ENCODE data around the gene GRM8. TPM values are rescaled to one million over a fixed set of nuclear protein-coding genes. Genes with fewer than 3 reads are reported as not detected.

Gene GRM8
- total RNA-seq, 1 donor from 2014 or later: 8.1 TPM

DNA sequence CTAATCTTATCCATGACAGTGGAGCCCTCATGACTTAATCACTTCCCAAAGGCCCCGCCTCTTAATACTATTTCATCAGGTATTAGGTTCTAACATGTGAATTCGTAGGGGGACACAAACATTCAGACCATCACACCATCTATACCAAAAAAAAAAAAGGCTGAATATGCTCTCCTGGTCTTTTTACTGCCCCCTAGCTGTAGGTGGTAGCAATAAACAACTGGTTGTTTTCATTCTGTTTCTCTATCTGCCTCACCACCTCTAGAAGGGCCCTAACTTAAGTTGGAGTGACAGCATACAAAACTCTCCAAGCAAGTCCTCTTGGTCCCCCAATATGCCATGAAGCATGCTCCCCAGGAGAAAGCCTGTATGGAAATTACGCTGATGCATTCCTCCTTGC is 94.1 kb downstream of the GRM8 start:
- TF ChIP-seq, protein P1, sequence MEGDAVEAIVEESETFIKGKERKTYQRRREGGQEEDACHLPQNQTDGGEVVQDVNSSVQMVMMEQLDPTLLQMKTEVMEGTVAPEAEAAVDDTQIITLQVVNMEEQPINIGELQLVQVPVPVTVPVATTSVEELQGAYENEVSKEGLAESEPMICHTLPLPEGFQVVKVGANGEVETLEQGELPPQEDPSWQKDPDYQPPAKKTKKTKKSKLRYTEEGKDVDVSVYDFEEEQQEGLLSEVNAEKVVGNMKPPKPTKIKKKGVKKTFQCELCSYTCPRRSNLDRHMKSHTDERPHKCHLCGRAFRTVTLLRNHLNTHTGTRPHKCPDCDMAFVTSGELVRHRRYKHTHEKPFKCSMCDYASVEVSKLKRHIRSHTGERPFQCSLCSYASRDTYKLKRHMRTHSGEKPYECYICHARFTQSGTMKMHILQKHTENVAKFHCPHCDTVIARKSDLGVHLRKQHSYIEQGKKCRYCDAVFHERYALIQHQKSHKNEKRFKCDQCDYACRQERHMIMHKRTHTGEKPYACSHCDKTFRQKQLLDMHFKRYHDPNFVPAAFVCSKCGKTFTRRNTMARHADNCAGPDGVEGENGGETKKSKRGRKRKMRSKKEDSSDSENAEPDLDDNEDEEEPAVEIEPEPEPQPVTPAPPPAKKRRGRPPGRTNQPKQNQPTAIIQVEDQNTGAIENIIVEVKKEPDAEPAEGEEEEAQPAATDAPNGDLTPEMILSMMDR (conservative IDR thresholded peaks at IDR 0.05): peak; percentile 58
- Mint-ChIP-seq H3K9me3 (no peaks in the 10 kb centered on the region), H3K27ac (no peak overlapping the region), H3K4me1 (ENCODE audit: unreplicated experiment) (no peaks in the 10 kb centered on the region), H3K36me3 (no peaks in the 10 kb centered on the region), H3K27me3 (peaks cover 4% of the 10 kb centered on the region), H3K4me3 (no peak overlapping the region)
- no peak for DNase-seq (ENCODE audit: extremely low spot score, unreplicated experiment)

DNA sequence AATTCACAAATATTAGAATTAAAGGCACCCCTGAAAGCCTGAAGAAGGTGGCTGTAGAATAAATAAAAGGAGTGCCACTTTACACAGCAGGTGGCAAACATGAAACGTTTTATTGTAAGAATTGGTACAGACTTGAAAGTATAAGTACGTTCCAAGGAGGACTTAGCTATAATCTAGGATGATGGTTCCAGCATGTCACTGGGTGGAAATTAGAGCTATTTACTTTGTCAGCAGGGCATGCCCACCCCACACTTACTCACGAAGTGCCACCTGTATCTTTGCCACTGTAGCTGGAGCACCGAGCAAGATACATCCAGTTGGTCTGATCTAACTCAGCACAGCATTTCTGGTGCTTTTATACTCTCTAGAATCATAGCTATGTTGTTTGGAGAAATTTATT is 97.8 kb downstream of the GRM8 start:
- Mint-ChIP-seq H3K9me3 (no peaks in the 10 kb centered on the region), H3K4me1 (ENCODE audit: unreplicated experiment) (peaks cover 5% of the 10 kb centered on the region), H3K27me3 (peaks cover 4% of the 10 kb centered on the region), H3K4me3 (no peak overlapping the region), H3K27ac (no peak overlapping the region), H3K36me3 (no peaks in the 10 kb centered on the region)
- TF ChIP-seq, protein P1 (conservative IDR thresholded peaks at IDR 0.05): no peak
- DNase-seq (ENCODE audit: extremely low spot score, unreplicated experiment): no peak

DNA sequence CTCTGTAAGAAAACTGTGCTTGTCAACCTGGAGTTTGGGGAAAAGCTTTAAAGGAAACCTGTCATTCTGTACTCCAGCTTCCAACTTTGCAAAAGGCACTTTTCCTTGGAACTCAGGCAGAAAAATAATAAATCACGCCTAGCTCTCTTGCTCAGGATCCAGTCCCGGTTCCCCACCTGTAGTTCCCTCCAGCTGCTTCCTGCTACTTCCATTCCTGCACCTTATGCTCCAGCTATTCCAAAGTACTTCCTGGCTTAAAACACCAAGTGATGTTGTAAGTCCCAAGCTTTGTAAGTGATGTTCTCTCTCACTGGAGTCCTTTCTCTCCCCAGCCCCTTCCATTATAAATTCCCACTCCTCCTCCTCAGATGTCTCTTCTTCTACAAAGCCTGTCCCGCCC is 98.6 kb downstream of the GRM8 start:
- TF ChIP-seq, protein P1 (conservative IDR thresholded peaks at IDR 0.05): no peak
- H3K4me3 Mint-ChIP-seq: no peak overlapping the region
- peaks cover 5% of the 10 kb centered on the region for H3K4me1 Mint-ChIP-seq (ENCODE audit: unreplicated experiment)
- no peaks in the 10 kb centered on the region for H3K9me3 Mint-ChIP-seq
- H3K27me3 Mint-ChIP-seq: peaks cover 7% of the 10 kb centered on the region
- no peaks in the 10 kb centered on the region for H3K36me3 Mint-ChIP-seq
- H3K27ac Mint-ChIP-seq: no peak overlapping the region
- DNase-seq (ENCODE audit: extremely low spot score, unreplicated experiment): no peak

DNA sequence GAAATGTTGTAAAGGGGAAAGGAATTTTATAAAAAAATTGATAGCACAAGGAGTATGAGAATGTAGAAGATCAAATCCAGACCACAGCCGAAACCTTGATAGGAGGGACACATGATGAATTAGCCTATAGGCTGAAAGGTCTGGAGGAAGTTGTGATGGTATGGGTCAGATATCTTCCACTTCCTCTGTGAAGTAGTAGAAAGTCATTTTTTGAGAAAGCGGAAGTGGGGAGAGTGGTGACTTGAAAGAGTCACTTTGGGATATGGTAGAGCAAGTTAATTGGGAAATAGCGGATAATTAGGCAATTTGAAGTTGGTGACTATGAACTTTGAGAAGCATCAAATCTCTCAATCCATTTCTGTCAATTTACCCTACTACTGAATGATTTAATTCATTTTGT is 99.4 kb downstream of the GRM8 start:
- no peaks in the 10 kb centered on the region for H3K9me3 Mint-ChIP-seq
- H3K4me3 Mint-ChIP-seq: no peak overlapping the region
- H3K36me3 Mint-ChIP-seq: no peaks in the 10 kb centered on the region
- H3K27ac Mint-ChIP-seq: no peak overlapping the region
- TF ChIP-seq, protein P1 (conservative IDR thresholded peaks at IDR 0.05): no peak
- DNase-seq (ENCODE audit: extremely low spot score, unreplicated experiment): no peak
- peaks cover 5% of the 10 kb centered on the region for H3K4me1 Mint-ChIP-seq (ENCODE audit: unreplicated experiment)
- H3K27me3 Mint-ChIP-seq: peaks cover 7% of the 10 kb centered on the region

DNA sequence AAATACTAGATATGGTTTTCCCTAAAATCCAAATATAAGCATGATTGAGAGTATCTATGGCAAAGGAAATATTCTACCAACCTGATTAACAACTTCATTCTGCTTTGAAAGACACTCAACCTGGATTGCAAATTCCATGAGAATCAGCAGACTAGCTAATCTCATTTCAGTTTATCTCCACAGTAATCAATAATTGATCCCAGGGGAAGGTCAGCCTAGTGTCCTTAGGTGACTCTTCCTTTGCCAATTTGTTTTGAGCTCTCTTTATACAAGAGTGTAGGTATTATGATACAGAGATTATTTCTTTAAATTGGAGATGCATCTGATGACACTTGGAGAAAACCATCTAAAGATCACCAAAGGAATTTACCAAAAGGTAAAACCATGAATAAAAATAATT is 100.3 kb downstream of the GRM8 start:
- Mint-ChIP-seq H3K27me3 (peaks cover 7% of the 10 kb centered on the region), H3K36me3 (no peaks in the 10 kb centered on the region), H3K27ac (no peak overlapping the region)

More for the DNA sequence above, 100.3 kb downstream of the GRM8 start:
- H3K9me3 Mint-ChIP-seq: no peaks in the 10 kb centered on the region
- TF ChIP-seq, protein P1 (conservative IDR thresholded peaks at IDR 0.05): no peak
- peaks cover 5% of the 10 kb centered on the region for H3K4me1 Mint-ChIP-seq (ENCODE audit: unreplicated experiment)
- DNase-seq (ENCODE audit: extremely low spot score, unreplicated experiment): no peak
- no peak overlapping the region for H3K4me3 Mint-ChIP-seq
